ENCODE data around the gene AIG1.

The AIG1 gene

GRCh38 chr6:143215363-143215762 lies 154.7 kb downstream of the AIG1 start:
- Histone ChIP-seq H3K9me3 (no peaks in the 10 kb centered on the region), H3K36me3 (no peaks in the 10 kb centered on the region), H3K9ac (no peak overlapping the region), H3K27me3 (no peaks in the 10 kb centered on the region), H4K20me1 (no peaks in the 10 kb centered on the region), H3K4me1 (no peaks in the 10 kb centered on the region), H3K27ac (no peak overlapping the region), H3K4me2 (no peak overlapping the region), H3K4me3 (no peak overlapping the region)
- TF ChIP-seq Cebpa-rat (IDR thresholded peaks at IDR 0.05), result no peak

- no peaks in the 10 kb centered on the region for H3K9me3 ChIP-seq
- no peaks in the 10 kb centered on the region for H3K36me3 ChIP-seq
- H3K4me3 ChIP-seq, result no peak overlapping the region
- H3K27ac ChIP-seq, result no peak overlapping the region
- H3K4me2 ChIP-seq, result no peak overlapping the region
- no peak overlapping the region for H3K9ac ChIP-seq
- TF ChIP-seq Cebpa-rat (IDR thresholded peaks at IDR 0.05), result no peak
- H3K27me3 ChIP-seq, result no peaks in the 10 kb centered on the region
- H4K20me1 ChIP-seq, result no peaks in the 10 kb centered on the region
- no peaks in the 10 kb centered on the region for H3K4me1 ChIP-seq
Measured at GRCh38 chr6:143215771-143216170, 155.1 kb downstream of the AIG1 start.

- no peak for TF ChIP-seq Cebpa-rat (IDR thresholded peaks at IDR 0.05)
- Histone ChIP-seq H3K4me3 (no peak overlapping the region), H3K4me2 (no peak overlapping the region), H3K36me3 (no peaks in the 10 kb centered on the region), H3K4me1 (no peaks in the 10 kb centered on the region), H3K9ac (no peak overlapping the region), H3K27ac (no peak overlapping the region), H4K20me1 (no peaks in the 10 kb centered on the region), H3K9me3 (no peaks in the 10 kb centered on the region), H3K27me3 (no peaks in the 10 kb centered on the region)
Measured at GRCh38 chr6:143218233-143218632, 157.5 kb downstream of the AIG1 start.

GRCh38 chr6:143221698-143222097 lies 161.0 kb downstream of the AIG1 start:
- H3K27me3 ChIP-seq, result no peaks in the 10 kb centered on the region
- H4K20me1 ChIP-seq, result no peaks in the 10 kb centered on the region
- H3K4me1 ChIP-seq, result no peaks in the 10 kb centered on the region
- no peak overlapping the region for H3K9ac ChIP-seq
- H3K9me3 ChIP-seq, result no peaks in the 10 kb centered on the region
- no peaks in the 10 kb centered on the region for H3K36me3 ChIP-seq
- no peak for TF ChIP-seq Cebpa-rat (IDR thresholded peaks at IDR 0.05)
- H3K4me3 ChIP-seq, result no peak overlapping the region
- H3K4me2 ChIP-seq, result no peak overlapping the region
- H3K27ac ChIP-seq, result no peak overlapping the region

- H3K27me3 ChIP-seq, result no peaks in the 10 kb centered on the region
- H3K4me3 ChIP-seq, result no peak overlapping the region
- H3K4me1 ChIP-seq, result no peaks in the 10 kb centered on the region
- H4K20me1 ChIP-seq, result no peaks in the 10 kb centered on the region
- H3K27ac ChIP-seq, result no peak overlapping the region
- H3K9me3 ChIP-seq, result no peaks in the 10 kb centered on the region
- no peaks in the 10 kb centered on the region for H3K36me3 ChIP-seq
- no peak overlapping the region for H3K4me2 ChIP-seq
- H3K9ac ChIP-seq, result no peak overlapping the region
- no peak for TF ChIP-seq Cebpa-rat (IDR thresholded peaks at IDR 0.05)
Measured at GRCh38 chr6:143222310-143222709, 161.6 kb downstream of the AIG1 start.

GRCh38 chr6:143222801-143223231 lies 162.1 kb downstream of the AIG1 start:
- no peak overlapping the region for H3K4me2 ChIP-seq
- no peaks in the 10 kb centered on the region for H4K20me1 ChIP-seq
- TF ChIP-seq Cebpa-rat (IDR thresholded peaks at IDR 0.05), result no peak
- no peak overlapping the region for H3K4me3 ChIP-seq
- no peaks in the 10 kb centered on the region for H3K4me1 ChIP-seq
- no peaks in the 10 kb centered on the region for H3K36me3 ChIP-seq
- no peaks in the 10 kb centered on the region for H3K9me3 ChIP-seq
- H3K9ac ChIP-seq, result no peak overlapping the region
- H3K27ac ChIP-seq, result no peak overlapping the region
- H3K27me3 ChIP-seq, result no peaks in the 10 kb centered on the region

GRCh38 chr6:143223895-143224294 lies 163.2 kb downstream of the AIG1 start:
- H3K27ac ChIP-seq, result no peak overlapping the region
- no peaks in the 10 kb centered on the region for H3K9me3 ChIP-seq
- H3K36me3 ChIP-seq, result no peaks in the 10 kb centered on the region
- no peak overlapping the region for H3K9ac ChIP-seq
- H3K4me2 ChIP-seq, result no peak overlapping the region
- H4K20me1 ChIP-seq, result no peaks in the 10 kb centered on the region
- no peaks in the 10 kb centered on the region for H3K27me3 ChIP-seq
- H3K4me1 ChIP-seq, result no peaks in the 10 kb centered on the region
- TF ChIP-seq Cebpa-rat (IDR thresholded peaks at IDR 0.05), result no peak
- H3K4me3 ChIP-seq, result no peak overlapping the region

GRCh38 chr6:143224516-143224915 lies 163.8 kb downstream of the AIG1 start:
- Histone ChIP-seq H3K27me3 (no peaks in the 10 kb centered on the region), H3K9ac (no peak overlapping the region), H4K20me1 (no peaks in the 10 kb centered on the region), H3K4me2 (no peak overlapping the region), H3K36me3 (no peaks in the 10 kb centered on the region), H3K4me3 (no peak overlapping the region), H3K27ac (no peak overlapping the region), H3K9me3 (no peaks in the 10 kb centered on the region), H3K4me1 (no peaks in the 10 kb centered on the region)
- no peak for TF ChIP-seq Cebpa-rat (IDR thresholded peaks at IDR 0.05)

GRCh38 chr6:143225929-143226328 lies 165.2 kb downstream of the AIG1 start:
- no peak overlapping the region for H3K4me3 ChIP-seq
- no peak for TF ChIP-seq Cebpa-rat (IDR thresholded peaks at IDR 0.05)
- no peak overlapping the region for H3K4me2 ChIP-seq
- H3K4me1 ChIP-seq, result no peaks in the 10 kb centered on the region
- H3K36me3 ChIP-seq, result no peaks in the 10 kb centered on the region
- no peaks in the 10 kb centered on the region for H3K9me3 ChIP-seq
- H4K20me1 ChIP-seq, result no peaks in the 10 kb centered on the region
- no peak overlapping the region for H3K27ac ChIP-seq
- no peak overlapping the region for H3K9ac ChIP-seq
- H3K27me3 ChIP-seq, result no peaks in the 10 kb centered on the region

GRCh38 chr6:143227675-143228074 lies 167.0 kb downstream of the AIG1 start:
- no peak overlapping the region for H3K4me2 ChIP-seq
- no peak for TF ChIP-seq Cebpa-rat (IDR thresholded peaks at IDR 0.05)
- H3K27ac ChIP-seq, result no peak overlapping the region

GRCh38 chr6:143229400-143229799 lies 168.7 kb downstream of the AIG1 start:
- no peaks in the 10 kb centered on the region for H3K4me1 ChIP-seq
- no peaks in the 10 kb centered on the region for H3K36me3 ChIP-seq
- H3K4me3 ChIP-seq, result no peak overlapping the region
- H3K9me3 ChIP-seq, result no peaks in the 10 kb centered on the region
- H3K4me2 ChIP-seq, result no peak overlapping the region
- H3K27ac ChIP-seq, result no peak overlapping the region
- no peaks in the 10 kb centered on the region for H4K20me1 ChIP-seq
- H3K27me3 ChIP-seq, result no peaks in the 10 kb centered on the region
- H3K9ac ChIP-seq, result no peak overlapping the region
- no peak for TF ChIP-seq Cebpa-rat (IDR thresholded peaks at IDR 0.05)

More at GRCh38 chr6:143227675-143228074, 167.0 kb downstream of the AIG1 start:
- Histone ChIP-seq H4K20me1 (no peaks in the 10 kb centered on the region), H3K4me3 (no peak overlapping the region), H3K9ac (no peak overlapping the region), H3K36me3 (no peaks in the 10 kb centered on the region), H3K4me1 (no peaks in the 10 kb centered on the region), H3K9me3 (no peaks in the 10 kb centered on the region), H3K27me3 (no peaks in the 10 kb centered on the region)

Measured in BLaER1 (cell line).